Keratinocyte (primary cell): Measurements from ENCODE around the gene ELFN2. TPM values are rescaled to one million over a fixed set of nuclear protein-coding genes. Genes with fewer than 3 reads are reported as not detected.

Source experiments
- DNase-seq: peaks from one replicate; pipeline ENCODE4 v3.0.0-alpha.2; 2011; ENCODE audit warnings: low read depth, missing footprints, low spot score
- FAIRE-seq: peaks from 2 replicates; lab custom pipeline; 2011; peaks lifted over from hg19 to GRCh38; lab: Jason Lieb, UNC
- H2AFZ ChIP-seq: 2 replicates; pipeline ENCODE4 v1.6.0; 2012; ENCODE audit warnings: low read length, control low read depth, inconsistent platforms; ENCODE audit not compliant: control insufficient read depth
- H3K27ac ChIP-seq: 2 replicates; pipeline ENCODE4 v1.5.1; 2011; ENCODE audit warnings: low read length; ENCODE audit not compliant: control insufficient read depth, insufficient read depth
- H3K27me3 ChIP-seq: 3 replicates; pipeline ENCODE4 v1.6.0; 2011; ENCODE audit warnings: low read length; ENCODE audit not compliant: control insufficient read depth, insufficient read depth; ENCODE audit errors: extremely low read depth
- H3K36me3 ChIP-seq, 2 experiments: 2 replicates in 1 of 2; 3 replicates in 1 of 2; pipeline ENCODE4 v1.5.1; 2011; ENCODE audit warnings: low read length in 2 of 2, mild to moderate bottlenecking in 1 of 2; ENCODE audit not compliant: control insufficient read depth in 2 of 2, insufficient read depth in 2 of 2; ENCODE audit errors: extremely low read depth in 1 of 2
- H3K4me1 ChIP-seq: 3 replicates; pipeline ENCODE4 v1.5.1; 2011; ENCODE audit warnings: low read length; ENCODE audit not compliant: control insufficient read depth, insufficient read depth; ENCODE audit errors: extremely low read depth
- H3K4me2 ChIP-seq: 3 replicates; pipeline ENCODE4 v1.6.0; 2011; ENCODE audit warnings: low read depth, low read length; ENCODE audit not compliant: control insufficient read depth, insufficient read depth; ENCODE audit errors: extremely low read depth
- H3K4me3 ChIP-seq, 3 experiments: fragments of 200-600 bp in 1 of 3; sonication (generic) in 1 of 3; 2 replicates in 2 of 3; 3 replicates in 1 of 3; pipeline ENCODE4 v1.5.1; 2011 to 2016; ENCODE audit warnings: low read length in 3 of 3, mild to moderate bottlenecking in 3 of 3, control low read depth in 2 of 3, inconsistent platforms in 1 of 3, low read depth in 1 of 3, mixed read lengths in 1 of 3, mixed run types in 1 of 3, moderate library complexity in 1 of 3; ENCODE audit not compliant: control insufficient read depth in 2 of 3, insufficient read depth in 2 of 3; ENCODE audit errors: extremely low read depth in 1 of 3
- H3K79me2 ChIP-seq: 2 replicates; pipeline ENCODE4 v1.6.0; 2012; ENCODE audit warnings: low read length; ENCODE audit not compliant: control insufficient read depth, insufficient read depth
- H3K9ac ChIP-seq: 3 replicates; pipeline ENCODE4 v1.6.0; 2011; ENCODE audit warnings: low read length; ENCODE audit not compliant: control insufficient read depth, insufficient read depth; ENCODE audit errors: extremely low read depth
- H3K9me1 ChIP-seq: 3 replicates; pipeline ENCODE4 v1.6.0; 2011; ENCODE audit warnings: low read length; ENCODE audit not compliant: control insufficient read depth, insufficient read depth; ENCODE audit errors: extremely low read depth
- H3K9me3 ChIP-seq: 2 replicates; pipeline ENCODE4 v1.5.1; 2012; ENCODE audit warnings: low read depth, low read length; ENCODE audit not compliant: control insufficient read depth
- H4K20me1 ChIP-seq: 3 replicates; pipeline ENCODE4 v1.6.0; 2011; ENCODE audit warnings: low read length; ENCODE audit not compliant: control insufficient read depth, insufficient read depth; ENCODE audit errors: extremely low read depth
- EZH2 ChIP-seq: IDR thresholded peaks from one replicate; pipeline ENCODE4 v1.6.1; 2012; ENCODE audit warnings: inconsistent platforms, mild to moderate bottlenecking, low read length, moderate library complexity
- dilution Hi-C: fragments of 300-500 bp; cut with MboI; formaldehyde crosslinking; loops from one replicate; pipeline ENCODE4 v1.7.0; 2020; ENCODE audit warnings: low sequenced_read_pairs; ENCODE audit not compliant: extremely low pct_ligation_motif_present
- polyA plus RNA-seq, 5 experiments: library from polyadenylated mRNA; depleted of rRNA in 3 of 5; stranded (reverse) in 3 of 5; stranded (forward) in 1 of 5; unstranded in 1 of 5; fragments of >200 nt; gene quantifications; 1 replicate in 1 of 5; 2 replicates in 3 of 5; 3 replicates in 1 of 5; pipeline versions ENCODE4 v1.2.1 to v1.2.3, GENCODE V29; 2011 to 2012; ENCODE audit warnings: missing spikeins in 2 of 5, low read depth in 1 of 5, low replicate concordance in 1 of 5
- TF ChIP-seq, protein P1 (sequence below), 3 experiments: IDR thresholded peaks in 1 of 3; conservative IDR thresholded peaks in 1 of 3; optimal IDR thresholded peaks in 1 of 3; 2 replicates in 2 of 3; 3 replicates in 1 of 3; pipeline versions ENCODE3 to v1.5.1; 2011; ENCODE audit warnings: low read length in 3 of 3, mild to moderate bottlenecking in 3 of 3, moderate library complexity in 2 of 3, control low read depth in 1 of 3, inconsistent platforms in 1 of 3; ENCODE audit not compliant: insufficient read depth in 2 of 3; ENCODE audit errors: extremely low read depth in 1 of 3

ELFN2 gene
- polyA plus RNA-seq, 1 donor (not counting 4 experiments of a cell fraction or from before 2014, with no cell fraction given), result 0.13 TPM

DNA sequence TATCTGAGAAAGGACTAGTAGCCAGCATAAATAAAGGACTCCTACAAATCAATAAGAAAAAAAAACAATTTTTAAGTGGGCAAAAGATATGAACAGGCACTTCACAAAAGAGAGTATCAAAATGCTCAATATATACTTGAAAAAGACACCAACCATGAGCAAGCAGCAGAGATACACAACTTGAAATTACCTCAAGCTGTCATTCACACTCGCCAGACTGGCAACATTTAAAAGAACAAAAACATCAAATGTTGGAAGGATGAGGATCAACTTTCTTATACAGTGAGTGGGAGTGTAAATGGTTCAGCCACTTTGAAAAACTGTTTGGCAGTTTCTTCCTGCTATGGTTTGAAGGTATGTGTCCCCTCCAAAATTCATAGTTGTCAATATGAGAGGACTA lies 23.9 kb upstream of the ELFN2 start:
- Histone ChIP-seq H3K9me3 (no peaks in the 10 kb centered on the region), H2AFZ (no peak overlapping the region), H3K36me3 (no peaks in the 10 kb centered on the region), H4K20me1 (no peaks in the 10 kb centered on the region), H3K27me3 (no peaks in the 10 kb centered on the region), H3K4me3 (no peak overlapping the region), H3K4me2 (no peak overlapping the region), H3K4me1 (peaks cover 20% of the 10 kb centered on the region), H3K79me2 (no peaks in the 10 kb centered on the region), H3K9me1 (no peaks in the 10 kb centered on the region), H3K9ac (no peak overlapping the region), H3K27ac (no peak overlapping the region)
- TF ChIP-seq, protein P1, sequence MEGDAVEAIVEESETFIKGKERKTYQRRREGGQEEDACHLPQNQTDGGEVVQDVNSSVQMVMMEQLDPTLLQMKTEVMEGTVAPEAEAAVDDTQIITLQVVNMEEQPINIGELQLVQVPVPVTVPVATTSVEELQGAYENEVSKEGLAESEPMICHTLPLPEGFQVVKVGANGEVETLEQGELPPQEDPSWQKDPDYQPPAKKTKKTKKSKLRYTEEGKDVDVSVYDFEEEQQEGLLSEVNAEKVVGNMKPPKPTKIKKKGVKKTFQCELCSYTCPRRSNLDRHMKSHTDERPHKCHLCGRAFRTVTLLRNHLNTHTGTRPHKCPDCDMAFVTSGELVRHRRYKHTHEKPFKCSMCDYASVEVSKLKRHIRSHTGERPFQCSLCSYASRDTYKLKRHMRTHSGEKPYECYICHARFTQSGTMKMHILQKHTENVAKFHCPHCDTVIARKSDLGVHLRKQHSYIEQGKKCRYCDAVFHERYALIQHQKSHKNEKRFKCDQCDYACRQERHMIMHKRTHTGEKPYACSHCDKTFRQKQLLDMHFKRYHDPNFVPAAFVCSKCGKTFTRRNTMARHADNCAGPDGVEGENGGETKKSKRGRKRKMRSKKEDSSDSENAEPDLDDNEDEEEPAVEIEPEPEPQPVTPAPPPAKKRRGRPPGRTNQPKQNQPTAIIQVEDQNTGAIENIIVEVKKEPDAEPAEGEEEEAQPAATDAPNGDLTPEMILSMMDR (optimal IDR thresholded peaks at IDR 0.05 in 1 of 3, IDR thresholded peaks at IDR 0.05 in 1 of 3, conservative IDR thresholded peaks at IDR 0.05 in 1 of 3; ENCODE audit: extremely low read depth in 1 of 3, insufficient read depth in 2 of 3, low read length in 3 of 3), result no peak
- no peak for TF ChIP-seq EZH2
- dilution Hi-C loops, result no loop called here
- DNase-seq (no peak), FAIRE-seq (no peak)

DNA sequence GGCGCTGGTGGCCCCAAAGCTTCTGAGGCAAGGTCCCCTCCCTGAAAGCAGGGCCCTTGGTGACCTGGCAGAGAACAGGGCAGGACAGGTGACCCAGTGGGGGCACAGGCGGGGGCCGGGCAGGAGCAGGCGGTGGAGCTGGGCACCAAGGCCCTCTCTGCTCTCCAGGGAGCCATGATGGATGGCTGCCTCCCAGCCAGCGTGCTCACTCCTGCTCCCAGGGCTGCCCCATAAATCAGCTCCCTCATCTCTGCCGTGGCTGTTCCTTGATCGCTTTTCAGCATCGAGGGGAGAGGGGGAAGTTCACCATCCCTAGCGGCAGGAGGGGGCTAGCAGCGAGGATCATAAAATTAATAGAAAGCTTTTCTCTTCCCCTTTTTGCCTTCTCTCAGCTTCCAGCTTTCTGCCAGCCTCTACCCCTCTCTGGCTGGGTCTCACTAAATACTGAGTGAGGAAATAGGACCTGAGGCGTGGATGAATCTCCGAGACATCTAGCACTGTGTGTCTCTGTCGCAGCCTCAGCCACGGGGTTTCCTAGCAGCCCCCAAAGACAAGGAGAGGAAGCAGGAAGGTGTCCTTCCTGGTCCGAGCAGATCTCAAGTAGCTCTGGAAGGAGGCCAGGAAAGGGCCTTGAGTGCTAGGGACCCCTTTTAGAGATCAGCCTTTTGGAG lies 22.2 kb upstream of the ELFN2 start:
- H3K27me3 ChIP-seq, result no peaks in the 10 kb centered on the region
- no peak overlapping the region for H2AFZ ChIP-seq
- no peak overlapping the region for H3K27ac ChIP-seq
- no peaks in the 10 kb centered on the region for H3K9me3 ChIP-seq
- H4K20me1 ChIP-seq, result no peaks in the 10 kb centered on the region
- no peaks in the 10 kb centered on the region for H3K36me3 ChIP-seq
- H3K9me1 ChIP-seq, result no peaks in the 10 kb centered on the region
- peaks cover 4% of the 10 kb centered on the region for H3K4me1 ChIP-seq
- peak; percentile 1 for TF ChIP-seq EZH2
- TF ChIP-seq, protein P1 (optimal IDR thresholded peaks at IDR 0.05 in 1 of 3, IDR thresholded peaks at IDR 0.05 in 1 of 3, conservative IDR thresholded peaks at IDR 0.05 in 1 of 3; ENCODE audit: extremely low read depth in 1 of 3, insufficient read depth in 2 of 3, low read length in 3 of 3), result no peak
- FAIRE-seq (no peak), DNase-seq (no peak)
- dilution Hi-C loops, result no loop called here
- no peaks in the 10 kb centered on the region for H3K79me2 ChIP-seq
- H3K9ac ChIP-seq, result no peak overlapping the region
- no peak overlapping the region for H3K4me2 ChIP-seq
- no peak overlapping the region for H3K4me3 ChIP-seq
